ENCODE results near the gene FIGLA.
A peak's percentile ranks its signal among the peaks of the same experiment; 100 is the strongest.

DNA sequence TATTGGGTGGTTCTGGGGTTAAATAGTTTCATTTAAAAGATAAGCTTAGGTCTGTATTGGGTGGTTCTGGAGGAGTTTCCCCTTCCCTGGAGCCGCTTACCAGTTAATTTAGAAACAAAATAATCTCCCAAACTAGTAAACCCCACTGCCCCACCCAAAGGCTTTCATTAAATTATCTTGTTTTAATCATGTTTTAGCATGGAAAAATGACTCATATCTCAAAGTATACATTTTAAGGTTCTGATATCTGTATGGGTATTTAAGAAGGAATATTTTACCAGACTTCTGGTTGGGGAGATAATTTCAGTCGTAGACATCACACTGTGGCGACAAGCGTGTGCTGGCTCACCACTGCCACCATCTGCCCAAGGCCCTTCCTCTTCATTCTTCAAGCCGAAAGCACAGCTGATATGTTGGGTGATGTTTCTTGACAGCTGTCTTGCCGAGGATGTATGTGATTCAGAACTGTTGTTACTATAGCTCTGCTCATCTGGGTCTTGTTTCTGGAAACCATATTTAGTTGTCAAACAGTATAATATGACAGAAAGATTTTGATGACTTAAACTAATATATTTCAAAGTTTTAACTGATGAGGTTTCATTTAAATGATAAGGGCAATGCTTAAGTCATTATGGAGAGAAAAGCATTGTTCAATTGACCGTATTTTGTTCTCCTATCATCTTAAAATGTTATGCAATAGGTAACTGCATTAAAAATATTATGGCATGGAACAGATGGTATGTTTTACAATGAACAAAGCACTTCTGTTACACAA, 5.1 kb downstream of the FIGLA start:
- TF ChIP-seq, protein P1, sequence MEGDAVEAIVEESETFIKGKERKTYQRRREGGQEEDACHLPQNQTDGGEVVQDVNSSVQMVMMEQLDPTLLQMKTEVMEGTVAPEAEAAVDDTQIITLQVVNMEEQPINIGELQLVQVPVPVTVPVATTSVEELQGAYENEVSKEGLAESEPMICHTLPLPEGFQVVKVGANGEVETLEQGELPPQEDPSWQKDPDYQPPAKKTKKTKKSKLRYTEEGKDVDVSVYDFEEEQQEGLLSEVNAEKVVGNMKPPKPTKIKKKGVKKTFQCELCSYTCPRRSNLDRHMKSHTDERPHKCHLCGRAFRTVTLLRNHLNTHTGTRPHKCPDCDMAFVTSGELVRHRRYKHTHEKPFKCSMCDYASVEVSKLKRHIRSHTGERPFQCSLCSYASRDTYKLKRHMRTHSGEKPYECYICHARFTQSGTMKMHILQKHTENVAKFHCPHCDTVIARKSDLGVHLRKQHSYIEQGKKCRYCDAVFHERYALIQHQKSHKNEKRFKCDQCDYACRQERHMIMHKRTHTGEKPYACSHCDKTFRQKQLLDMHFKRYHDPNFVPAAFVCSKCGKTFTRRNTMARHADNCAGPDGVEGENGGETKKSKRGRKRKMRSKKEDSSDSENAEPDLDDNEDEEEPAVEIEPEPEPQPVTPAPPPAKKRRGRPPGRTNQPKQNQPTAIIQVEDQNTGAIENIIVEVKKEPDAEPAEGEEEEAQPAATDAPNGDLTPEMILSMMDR (conservative IDR thresholded peaks at IDR 0.05 in 1 of 2, IDR thresholded peaks at IDR 0.05 in 1 of 2; ENCODE audit: extremely low read depth in 1 of 2, insufficient read depth in 1 of 2, low read depth in 1 of 2, low read length in 2 of 2): peak; percentile 16 to 64
- no peak for TF ChIP-seq EZH2 (IDR thresholded peaks at IDR 0.05; ENCODE audit: borderline replicate concordance, low read length)

Data from mammary epithelial cell (primary cell).